Activated CD8-positive, alpha-beta T cell treated with anti-CD3 and anti-CD28 coated beads for 36 hours (primary cell): ENCODE data around the gene AGAP1. TPM values are rescaled to one million over a fixed set of nuclear protein-coding genes. Genes with fewer than 3 reads are reported as not detected.

Experiments used
- ATAC-seq: fragments of 200-7000 bp; cut with Tn5 transposase; one replicate; pipeline ENCODE4 v1.10.0; 2021; ENCODE audit warnings: mild to moderate bottlenecking, moderate library complexity
- CTCF ChIA-PET: fragments of 350-600 bp; sonication (Branson Sonifier 250); formaldehyde crosslinking; loops from one replicate; lab custom pipeline; 2021; ENCODE audit warnings: antibody characterized with exemption; lab: Charles Lee
- POLR2A ChIA-PET: fragments of 350-600 bp; sonication (Branson Sonifier 250); formaldehyde crosslinking; loops from one replicate; lab custom pipeline; 2021; ENCODE audit warnings: antibody characterized with exemption; lab: Charles Lee
- DNase-seq: peaks from one replicate; pipeline ENCODE4 v3.0.0-alpha.2; 2020
- H3K27ac Mint-ChIP-seq: one replicate; pipeline ENCODE4 v1.8.0; 2021; ENCODE audit warnings: mild to moderate bottlenecking, mixed read lengths
- H3K27me3 Mint-ChIP-seq: one replicate; pipeline ENCODE4 v1.8.0; 2021; ENCODE audit warnings: mixed read lengths
- H3K36me3 Mint-ChIP-seq: one replicate; pipeline ENCODE4 v1.8.0; 2021; ENCODE audit warnings: low read depth, mixed read lengths
- H3K4me1 Mint-ChIP-seq: one replicate; pipeline ENCODE4 v1.8.0; 2021; ENCODE audit warnings: low read depth, mixed read lengths
- H3K4me3 Mint-ChIP-seq: one replicate; pipeline ENCODE4 v1.8.0; 2021; ENCODE audit warnings: mild to moderate bottlenecking, moderate library complexity, mixed read lengths
- H3K9me3 Mint-ChIP-seq: one replicate; pipeline ENCODE4 v1.8.0; 2021; ENCODE audit warnings: mixed read lengths
- CTCF ChIP-seq: fragments of 200-600 bp; IDR thresholded peaks from one replicate; pipeline ENCODE4 v1.8.0; 2022; ENCODE audit warnings: antibody characterized with exemption, mild to moderate bottlenecking
- intact Hi-C: fragments of 100-400 bp; cut with micrococcal nuclease; formaldehyde crosslinking; loops from one replicate; pipeline ENCODE4 v1.10.0; 2022
- total RNA-seq, 2 experiments: library from RNA; stranded (reverse); gene quantifications; one replicate each; pipeline ENCODE4 v1.2.3, GENCODE V29; 2021

AGAP1 gene
- total RNA-seq, 2 experiments from 2014 or later, result 2.5 to 2.9 TPM

GRCh38 chr2:235773188-235773928 is 279.5 kb downstream of the AGAP1 start:
- no peak for TF ChIP-seq CTCF
- DNase-seq (no peak), ATAC-seq (no peak)
- ChIA-PET CTCF (no interaction called here), POLR2A (no interaction called here)
- H3K36me3 Mint-ChIP-seq, result no peaks in the 10 kb centered on the region
- H3K4me3 Mint-ChIP-seq, result no peak overlapping the region
- intact Hi-C loops, result no loop called here
- no peak overlapping the region for H3K27ac Mint-ChIP-seq
- H3K4me1 Mint-ChIP-seq, result no peaks in the 10 kb centered on the region
- peaks cover 4% of the 10 kb centered on the region for H3K27me3 Mint-ChIP-seq
- no peaks in the 10 kb centered on the region for H3K9me3 Mint-ChIP-seq

GRCh38 chr2:235774153-235774870 is 280.5 kb downstream of the AGAP1 start:
- Mint-ChIP-seq H3K27ac (no peak overlapping the region), H3K36me3 (no peaks in the 10 kb centered on the region), H3K4me1 (no peaks in the 10 kb centered on the region), H3K9me3 (no peaks in the 10 kb centered on the region), H3K4me3 (no peak overlapping the region), H3K27me3 (peaks cover 8% of the 10 kb centered on the region)
- TF ChIP-seq CTCF, result no peak
- intact Hi-C loops, result no loop called here
- CTCF ChIA-PET, result interaction anchor here (1.0 kb wide), 1 partner anchor 8 kb away, joined by 3 read pairs; no protein-coding TSS in a partner anchor
- no peak for DNase-seq
- ATAC-seq, result no peak
- POLR2A ChIA-PET, result no interaction called here

- no peak for TF ChIP-seq CTCF
- no peak overlapping the region for H3K4me3 Mint-ChIP-seq
- POLR2A ChIA-PET, result no interaction called here
- peaks cover 11% of the 10 kb centered on the region for H3K27me3 Mint-ChIP-seq
- H3K36me3 Mint-ChIP-seq, result no peaks in the 10 kb centered on the region
- intact Hi-C loops, result no loop called here
- no peaks in the 10 kb centered on the region for H3K4me1 Mint-ChIP-seq
- H3K27ac Mint-ChIP-seq, result no peak overlapping the region
- ATAC-seq, result no peak
- DNase-seq, result no peak
- no peaks in the 10 kb centered on the region for H3K9me3 Mint-ChIP-seq
- CTCF ChIA-PET, result interaction anchor here (1.7 kb wide), 1 partner anchor 10 kb away, joined by 4 read pairs; no protein-coding TSS in a partner anchor
Measured at GRCh38 chr2:235776531-235776930, 282.7 kb downstream of the AGAP1 start.

- no peak overlapping the region for H3K4me3 Mint-ChIP-seq
- no peaks in the 10 kb centered on the region for H3K36me3 Mint-ChIP-seq
- ChIA-PET POLR2A (interaction anchor here (1.6 kb wide), 1 partner anchor 391 kb away, joined by 3 read pairs; no protein-coding TSS in a partner anchor), CTCF (interaction anchor here (0.6 to 3.4 kb wide), 25 partner anchors 8 to 430 kb away, joined by 3 to 49 read pairs (median 4); partner anchors contain the start of gene GBX2)
- ATAC-seq, result peak; percentile 71
- H3K9me3 Mint-ChIP-seq, result no peaks in the 10 kb centered on the region
- peak; percentile 83 for DNase-seq
- intact Hi-C loops, result loop anchor here (2.0 kb wide), 1 partner anchor 401 kb away; no protein-coding TSS in a partner anchor
- H3K27me3 Mint-ChIP-seq, result peaks cover 11% of the 10 kb centered on the region
- peak; percentile 76 for TF ChIP-seq CTCF
- H3K4me1 Mint-ChIP-seq, result no peaks in the 10 kb centered on the region
- no peak overlapping the region for H3K27ac Mint-ChIP-seq
Measured at GRCh38 chr2:235779444-235779896, 285.6 kb downstream of the AGAP1 start.
